Right cardiac atrium (tissue), 5 donors: Measurements from ENCODE around the gene C20orf204. TPM values are rescaled to one million over a fixed set of nuclear protein-coding genes. Genes with fewer than 3 reads are reported as not detected.
"Not testable (repeated sequence)": the region's sequence is repeated elsewhere in the genome, so short reads cannot be mapped to it uniquely, and the experiment has no call there.

Source experiments
- ATAC-seq, 2 donors: fragments of 200-7000 bp; cut with Tn5 transposase; one replicate each; pipeline versions ENCODE4 v1.8.0 to v1.9.1; 2020; ENCODE audit warnings: moderate library complexity in 2 of 2, mild to moderate bottlenecking in 1 of 2
- DNase-seq, 3 donors: peaks; one replicate each; pipeline ENCODE4 v3.0.0-alpha.2; 2020
- H3K27ac ChIP-seq: one replicate; pipeline ENCODE4 v1.5.1; 2013; ENCODE audit warnings: mild to moderate bottlenecking, low read length, control low read depth, moderate library complexity
- H3K27me3 ChIP-seq: one replicate; pipeline ENCODE4 v1.6.1; 2013; ENCODE audit not compliant: control insufficient read depth, insufficient read depth
- H3K4me1 ChIP-seq: one replicate; pipeline ENCODE4 v1.6.1; 2013; ENCODE audit warnings: low read length; ENCODE audit not compliant: control insufficient read depth, insufficient read depth
- H3K4me3 ChIP-seq: one replicate; pipeline ENCODE4 v1.5.1; 2013; ENCODE audit warnings: low read length, control low read depth
- H3K9me3 ChIP-seq: one replicate; pipeline ENCODE4 v1.6.1; 2013; ENCODE audit warnings: low read length; ENCODE audit not compliant: control insufficient read depth
- WGBS: extraction: QIAGEN DNeasy Blood & Tissue Kit; methylation state at CpG from one replicate; pipeline ENCODE4 v1.1.7; 2013; 5-methylcytosine and 5-hydroxymethylcytosine counted together
- intact Hi-C, 4 donors: fragments of 100-400 bp; cut with DNase I; formaldehyde crosslinking; loops; one replicate each; pipeline versions ENCODE4 v1.11.0 to v1.14.0; 2022 to 2023
- polyA plus RNA-seq: library from polyadenylated mRNA; stranded (reverse); fragments of 200-250 nt; gene quantifications from one replicate; pipeline ENCODE4 v1.2.3, GENCODE V29; 2013
- total RNA-seq, 4 donors: library from RNA; stranded (reverse); fragmentation: NEBNext Ultra II Directional; extraction: Animal tissue kit (Norgen Biotek cat#: 25700); gene quantifications; one replicate each; pipeline ENCODE4 v1.2.1, GENCODE V29; 2021
- donor health status: healthy with polysubstance abuse.
- donor health status: DM: no; HTN: yes; CAD: no.
- donor health status: DM: no; HTN: no; CAD: no.
- donor health status: DM: no; HTN: yes; CAD: no; lungs with severe emphysema.
- donor health status: DM: yes; HTN: yes; CAD: no.

The C20orf204 gene
- total and polyA plus RNA-seq, 5 donors, result 0.21 to 0.82 (median 0.46) TPM

- H3K9me3 ChIP-seq, H3K4me1 ChIP-seq, DNase-seq, H3K27ac ChIP-seq, H3K4me3 ChIP-seq, H3K27me3 ChIP-seq, ATAC-seq, intact Hi-C loops: not testable (repeated sequence)
- WGBS, result 92% methylated on average over 11 of the region's 20 CpGs
Measured at GRCh38 chr20:64012385-64013154, 23.4 kb upstream of the C20orf204 start.

- WGBS, result 78% methylated on average over 2 of the region's 2 CpGs
- no peaks in the 10 kb centered on the region for H3K27me3 ChIP-seq
- ATAC-seq (no peak), DNase-seq (no peak)
- no peaks in the 10 kb centered on the region for H3K4me1 ChIP-seq
- no peak overlapping the region for H3K27ac ChIP-seq
- intact Hi-C loops, result no loop called here
- no peaks in the 10 kb centered on the region for H3K9me3 ChIP-seq
- no peak overlapping the region for H3K4me3 ChIP-seq
Measured at GRCh38 chr20:64015635-64016034, 20.3 kb upstream of the C20orf204 start.

GRCh38 chr20:64021124-64021975 is 14.6 kb upstream of the C20orf204 start:
- intact Hi-C loops, result no loop called here

GRCh38 chr20:64022671-64023360 is 13.2 kb upstream of the C20orf204 start:
- H3K27me3 ChIP-seq, result no peaks in the 10 kb centered on the region
- H3K4me1 ChIP-seq, result no peaks in the 10 kb centered on the region
- no peak overlapping the region for H3K27ac ChIP-seq
- H3K9me3 ChIP-seq, result no peaks in the 10 kb centered on the region
- ATAC-seq, result no peak
- no peak for DNase-seq
- WGBS, result 95% methylated on average over 17 of the region's 17 CpGs
- H3K4me3 ChIP-seq, result no peak overlapping the region
- intact Hi-C loops, result no loop called here

More at GRCh38 chr20:64021124-64021975, 14.6 kb upstream of the C20orf204 start:
- H3K4me3 ChIP-seq, result no peak overlapping the region
- H3K9me3 ChIP-seq, result no peaks in the 10 kb centered on the region
- ATAC-seq (no peak), DNase-seq (no peak)
- no peaks in the 10 kb centered on the region for H3K27me3 ChIP-seq
- H3K4me1 ChIP-seq, result no peaks in the 10 kb centered on the region
- WGBS, result 94% methylated on average over 36 of the region's 36 CpGs
- no peak overlapping the region for H3K27ac ChIP-seq

- 89% methylated on average over 15 of the region's 15 CpGs for WGBS
- Histone ChIP-seq H3K9me3 (no peaks in the 10 kb centered on the region), H3K4me1 (no peaks in the 10 kb centered on the region), H3K27ac (no peak overlapping the region), H3K4me3 (no peak overlapping the region), H3K27me3 (no peaks in the 10 kb centered on the region)
- intact Hi-C loops, result loop anchor here in 1 of 4 donors (1.0 kb wide), 1 partner anchor 13 kb away; no protein-coding TSS in a partner anchor
- DNase-seq (peak in 1 of 3 donors; percentile 3), ATAC-seq (no peak)
Measured at GRCh38 chr20:64023361-64024140, 12.4 kb upstream of the C20orf204 start.

GRCh38 chr20:64024141-64024990 is 11.6 kb upstream of the C20orf204 start:
- no peaks in the 10 kb centered on the region for H3K9me3 ChIP-seq
- no peak overlapping the region for H3K4me3 ChIP-seq
- H3K27ac ChIP-seq, result no peak overlapping the region
- DNase-seq, result no peak
- H3K4me1 ChIP-seq, result no peaks in the 10 kb centered on the region
- intact Hi-C loops, result loop anchor here in 1 of 4 donors (1.0 kb wide), 1 partner anchor 14 kb away; no protein-coding TSS in a partner anchor
- no peaks in the 10 kb centered on the region for H3K27me3 ChIP-seq
- 91% methylated on average over 17 of the region's 17 CpGs for WGBS
- no peak for ATAC-seq

GRCh38 chr20:64025101-64025825 is 10.7 kb upstream of the C20orf204 start:
- intact Hi-C loops, result no loop called here
- 96% methylated on average over 18 of the region's 18 CpGs for WGBS
- no peaks in the 10 kb centered on the region for H3K9me3 ChIP-seq
- ATAC-seq (no peak), DNase-seq (no peak)
- H3K4me1 ChIP-seq, result no peaks in the 10 kb centered on the region
- no peaks in the 10 kb centered on the region for H3K27me3 ChIP-seq
- H3K27ac ChIP-seq, result no peak overlapping the region
- H3K4me3 ChIP-seq, result no peak overlapping the region

- no peaks in the 10 kb centered on the region for H3K9me3 ChIP-seq
- ATAC-seq (peak in 1 of 2 donors; percentile 6), DNase-seq (peak in 1 of 3 donors; percentile 41)
Measured at GRCh38 chr20:64025826-64026412, 10.1 kb upstream of the C20orf204 start.

More at GRCh38 chr20:64025826-64026412, 10.1 kb upstream of the C20orf204 start:
- no peaks in the 10 kb centered on the region for H3K27me3 ChIP-seq
- intact Hi-C loops, result no loop called here
- no peak overlapping the region for H3K27ac ChIP-seq
- no peaks in the 10 kb centered on the region for H3K4me1 ChIP-seq
- no peak overlapping the region for H3K4me3 ChIP-seq
- 96% methylated on average over 29 of the region's 29 CpGs for WGBS
